Smooth muscle cell (in vitro differentiated cells): Measurements from ENCODE around the gene LIPH. TPM values are rescaled to one million over a fixed set of nuclear protein-coding genes. Genes with fewer than 3 reads are reported as not detected.

Experiments
- polyA plus RNA-seq: library from polyadenylated mRNA; unstranded; fragments of >200 nt; fragmentation: Nextera tagmentation; extraction: Ambion mirVana; gene quantifications from 2 replicates; pipeline ENCODE4 v1.2.1, GENCODE V29; 2016
- total RNA-seq: library from RNA; depleted of rRNA; stranded (reverse); fragments of >200 nt; gene quantifications from 2 replicates; pipeline ENCODE4 v1.2.3, GENCODE V29; 2014

Gene LIPH
- total and polyA plus RNA-seq, 2 experiments from 2014 or later: 0.03 to 0.04 TPM

Other genes with a start within 250 kb of the LIPH start
- gene MAP3K13, start 189.5 kb downstream of the LIPH start, total RNA-seq: 27.1 and 28.5 TPM in 2 replicates
- gene MAP3K13, start 189.5 kb downstream of the LIPH start, polyA plus RNA-seq: 49.9 and 65.4 TPM in 2 replicates
- gene TMEM41A, start 53.6 kb downstream of the LIPH start, total RNA-seq: 11.2 and 19.7 TPM in 2 replicates
- gene TMEM41A, start 53.6 kb downstream of the LIPH start, polyA plus RNA-seq: 21.3 and 30.1 TPM in 2 replicates
- gene SENP2, start 33.7 kb upstream of the LIPH start, total RNA-seq: 22.9 and 51.4 TPM in 2 replicates
- 27.4 and 28.0 TPM in 2 replicates for gene SENP2, start 33.7 kb upstream of the LIPH start, polyA plus RNA-seq